GM23338 (cell line): ENCODE data around the gene FFAR3. TPM values are rescaled to one million over a fixed set of nuclear protein-coding genes. Genes with fewer than 3 reads are reported as not detected.

Source experiments
- ATAC-seq: fragments of 200-7000 bp; cut with Tn5 transposase; 3 replicates; pipeline ENCODE4 v1.9.1; 2020
- DNase-seq: peaks from one replicate; pipeline ENCODE4 v3.0.0-alpha.2; 2015; ENCODE audit warnings: low spot score
- H2AFZ ChIP-seq: fragments of 200-600 bp; sonication (generic); 2 replicates; pipeline ENCODE4 v1.8.0; 2016; ENCODE audit warnings: antibody characterized with exemption, mild to moderate bottlenecking, moderate library complexity
- H3F3A ChIP-seq: fragments of 200-600 bp; sonication (generic); replicated peaks from 2 replicates; pipeline ENCODE4 v1.8.0; 2017; ENCODE audit warnings: antibody characterized with exemption, mixed run types, low read depth
- H3K27ac ChIP-seq: fragments of 200-600 bp; sonication (generic); 2 replicates; pipeline ENCODE4 v1.6.1; 2016; ENCODE audit warnings: low read depth
- H3K27me3 ChIP-seq: fragments of 200-600 bp; sonication (generic); 2 replicates; pipeline ENCODE4 v1.8.0; 2016; ENCODE audit warnings: mild to moderate bottlenecking, mixed run types, moderate library complexity; ENCODE audit not compliant: insufficient read depth
- H3K36me3 ChIP-seq: fragments of 200-600 bp; sonication (generic); 2 replicates; pipeline ENCODE4 v1.8.0; 2016; ENCODE audit warnings: mild to moderate bottlenecking; ENCODE audit not compliant: insufficient read depth
- H3K4me1 ChIP-seq: fragments of 200-600 bp; sonication (generic); 2 replicates; pipeline ENCODE4 v1.8.0; 2016; ENCODE audit warnings: mild to moderate bottlenecking, moderate library complexity; ENCODE audit not compliant: insufficient read depth
- H3K4me2 ChIP-seq: fragments of 200-600 bp; sonication (generic); 2 replicates; pipeline ENCODE4 v1.7.1; 2017; ENCODE audit warnings: mixed run types
- H3K4me3 ChIP-seq: fragments of 200-600 bp; sonication (generic); 2 replicates; pipeline ENCODE4 v1.6.1; 2016; ENCODE audit warnings: mixed run types
- H3K79me2 ChIP-seq: fragments of 200-600 bp; sonication (generic); replicated peaks from 2 replicates; pipeline ENCODE4 v1.8.0; 2017; ENCODE audit warnings: mild to moderate bottlenecking; ENCODE audit not compliant: insufficient read depth
- H3K9me2 ChIP-seq: fragments of 200-600 bp; sonication (generic); 2 replicates; pipeline ENCODE4 v1.8.0; 2017; ENCODE audit not compliant: insufficient read depth
- H4K20me1 ChIP-seq: fragments of 200-600 bp; sonication (generic); replicated peaks from 2 replicates; pipeline ENCODE4 v1.8.0; 2017; ENCODE audit warnings: mild to moderate bottlenecking; ENCODE audit not compliant: insufficient read depth
- H3K27ac Mint-ChIP-seq: 2 replicates; pipeline ENCODE4 v1.8.0; 2020; ENCODE audit warnings: inconsistent platforms, mild to moderate bottlenecking, moderate library complexity, mixed read lengths
- H3K27me3 Mint-ChIP-seq: 3 replicates; pipeline ENCODE4 v1.8.0; 2022; ENCODE audit warnings: low read depth, mild to moderate bottlenecking, moderate library complexity, mixed read lengths, inconsistent platforms; ENCODE audit not compliant: insufficient read depth, poor library complexity
- H3K36me3 Mint-ChIP-seq: 3 replicates; pipeline ENCODE4 v1.8.0; 2021; ENCODE audit warnings: low read depth, mild to moderate bottlenecking, inconsistent platforms, moderate library complexity, mixed read lengths
- H3K4me1 Mint-ChIP-seq: 3 replicates; pipeline ENCODE4 v1.8.0; 2020; ENCODE audit warnings: mild to moderate bottlenecking, inconsistent platforms, mixed read lengths
- H3K4me3 Mint-ChIP-seq: 3 replicates; pipeline ENCODE4 v1.8.0; 2021; ENCODE audit warnings: moderate library complexity, mild to moderate bottlenecking, inconsistent platforms, mixed read lengths
- H3K9me3 Mint-ChIP-seq: 3 replicates; pipeline ENCODE4 v1.8.0; 2020; ENCODE audit warnings: moderate library complexity, mild to moderate bottlenecking, inconsistent platforms, mixed read lengths
- CREB1 ChIP-seq: fragments of 250-450 bp; sonication (Bioruptor Pico); IDR thresholded peaks from 2 replicates; pipeline ENCODE4 v1.5.0; 2020; ENCODE audit warnings: low read depth, mild to moderate bottlenecking, moderate library complexity
- ETS1 ChIP-seq: IDR thresholded peaks from 2 replicates; pipeline ENCODE4 v1.6.1; 2016; ENCODE audit warnings: antibody characterized with exemption
- EZH2 ChIP-seq: fragments of 200-600 bp; sonication (generic); IDR thresholded peaks from one replicate; pipeline ENCODE4 v1.8.0; 2017; ENCODE audit warnings: antibody characterized with exemption, mild to moderate bottlenecking, low read depth; ENCODE audit not compliant: unreplicated experiment
- EZH2phosphoT487 ChIP-seq: fragments of 200-600 bp; sonication (generic); IDR thresholded peaks from one replicate; pipeline ENCODE4 v1.8.1; 2018; ENCODE audit warnings: antibody characterized with exemption; ENCODE audit not compliant: unreplicated experiment
- JUNB ChIP-seq: IDR thresholded peaks from one replicate; pipeline ENCODE4 v1.6.1; 2016; ENCODE audit warnings: antibody characterized with exemption; ENCODE audit not compliant: unreplicated experiment
- NANOG ChIP-seq: IDR thresholded peaks from 2 replicates; pipeline ENCODE4 v1.6.1; 2016; ENCODE audit warnings: antibody characterized with exemption, borderline replicate concordance
- POLR2AphosphoS5 ChIP-seq: IDR thresholded peaks from 2 replicates; pipeline ENCODE4 v1.6.1; 2016; ENCODE audit warnings: antibody characterized with exemption, low read depth
- REST ChIP-seq: IDR thresholded peaks from one replicate; pipeline ENCODE4 v1.6.1; 2018; ENCODE audit warnings: antibody characterized with exemption; ENCODE audit not compliant: unreplicated experiment
- STAT1 ChIP-seq: IDR thresholded peaks from one replicate; pipeline ENCODE4 v1.6.1; 2016; ENCODE audit warnings: antibody characterized with exemption; ENCODE audit not compliant: unreplicated experiment
- ZNF114 ChIP-seq: fragments of 250-450 bp; sonication (Bioruptor Pico); IDR thresholded peaks from 2 replicates; pipeline ENCODE4 v1.5.0; 2020; ENCODE audit warnings: mild to moderate bottlenecking, moderate library complexity
- ZNF331 ChIP-seq: fragments of 250-450 bp; sonication (Bioruptor Pico); IDR thresholded peaks from 2 replicates; pipeline ENCODE4 v1.5.0; 2020; ENCODE audit warnings: low read depth, mild to moderate bottlenecking, moderate library complexity
- polyA plus RNA-seq: library from polyadenylated mRNA; unstranded; fragments of >200 nt; fragmentation: Nextera tagmentation; extraction: Ambion mirVana; gene quantifications from 2 replicates; pipeline ENCODE4 v1.2.1, GENCODE V29; 2016
- total RNA-seq: library from RNA; depleted of rRNA; stranded (reverse); fragments of >200 nt; shearing (Covaris generic); gene quantifications from 2 replicates; pipeline ENCODE4 v1.2.3, GENCODE V29; 2014
- TF ChIP-seq, protein P1 (sequence below), 2 experiments: fragments of 200-600 bp in 1 of 2; sonication (generic) in 1 of 2; conservative IDR thresholded peaks; 2 replicates each; pipeline versions ENCODE4 v1.5.1 to v1.6.1; 2016 to 2017; ENCODE audit warnings: antibody characterized with exemption in 2 of 2, low read depth in 2 of 2, mild to moderate bottlenecking in 2 of 2, moderate library complexity in 1 of 2
- TF ChIP-seq, protein P2 (sequence below): fragments of 250-450 bp; sonication (Bioruptor Pico); IDR thresholded peaks from 2 replicates; pipeline ENCODE4 v1.5.0; 2020; ENCODE audit warnings: mild to moderate bottlenecking, moderate library complexity

Gene FFAR3
- total and polyA plus RNA-seq, 2 experiments from 2014 or later = 0.35 TPM; not detected in 1

DNA sequence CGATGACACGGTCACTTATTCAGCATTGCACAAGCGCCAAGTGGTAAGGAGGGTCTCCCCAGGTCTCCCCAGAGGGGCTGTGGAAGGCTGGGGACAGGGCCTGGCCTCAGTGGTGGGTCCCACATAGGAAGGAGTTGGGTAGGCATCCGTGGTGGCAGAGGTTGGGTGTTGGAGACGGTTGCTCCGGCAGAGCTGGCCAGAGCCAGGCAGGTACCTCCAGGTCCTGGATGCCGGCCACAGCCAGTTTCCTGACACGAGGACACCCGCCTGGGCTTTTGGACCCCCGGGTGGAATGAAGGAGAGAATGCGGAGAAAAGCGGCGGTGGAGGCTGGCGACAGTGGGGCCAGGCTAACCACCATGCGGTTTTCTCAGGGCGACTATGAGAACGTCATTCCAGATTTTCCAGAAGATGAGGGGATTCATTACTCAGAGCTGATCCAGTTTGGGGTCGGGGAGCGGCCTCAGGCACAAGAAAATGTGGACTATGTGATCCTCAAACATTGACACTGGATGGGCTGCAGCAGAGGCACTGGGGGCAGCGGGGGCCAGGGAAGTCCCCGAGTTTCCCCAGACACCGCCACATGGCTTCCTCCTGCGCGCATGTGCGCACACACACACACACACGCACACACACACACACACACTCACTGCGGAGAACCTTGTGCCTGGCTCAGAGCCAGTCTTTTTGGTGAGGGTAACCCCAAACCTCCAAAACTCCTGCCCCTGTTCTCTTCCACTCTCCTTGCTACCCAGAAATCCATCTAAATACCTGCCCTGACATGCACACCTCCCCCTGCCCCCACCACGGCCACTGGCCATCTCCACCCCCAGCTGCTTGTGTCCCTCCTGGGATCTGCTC is 11.8 kb upstream of the FFAR3 start:
- H3K27me3 Mint-ChIP-seq = peaks cover 20% of the 10 kb centered on the region
- H4K20me1 ChIP-seq = no peaks in the 10 kb centered on the region
- H2AFZ ChIP-seq = no peak overlapping the region; the same call in 1 of the 2 replicates
- no peaks in the 10 kb centered on the region for H3K9me2 ChIP-seq
- no peaks in the 10 kb centered on the region for H3K36me3 ChIP-seq
- H3K79me2 ChIP-seq = no peaks in the 10 kb centered on the region
- H3K4me2 ChIP-seq = no peak overlapping the region
- TF ChIP-seq, protein P1, sequence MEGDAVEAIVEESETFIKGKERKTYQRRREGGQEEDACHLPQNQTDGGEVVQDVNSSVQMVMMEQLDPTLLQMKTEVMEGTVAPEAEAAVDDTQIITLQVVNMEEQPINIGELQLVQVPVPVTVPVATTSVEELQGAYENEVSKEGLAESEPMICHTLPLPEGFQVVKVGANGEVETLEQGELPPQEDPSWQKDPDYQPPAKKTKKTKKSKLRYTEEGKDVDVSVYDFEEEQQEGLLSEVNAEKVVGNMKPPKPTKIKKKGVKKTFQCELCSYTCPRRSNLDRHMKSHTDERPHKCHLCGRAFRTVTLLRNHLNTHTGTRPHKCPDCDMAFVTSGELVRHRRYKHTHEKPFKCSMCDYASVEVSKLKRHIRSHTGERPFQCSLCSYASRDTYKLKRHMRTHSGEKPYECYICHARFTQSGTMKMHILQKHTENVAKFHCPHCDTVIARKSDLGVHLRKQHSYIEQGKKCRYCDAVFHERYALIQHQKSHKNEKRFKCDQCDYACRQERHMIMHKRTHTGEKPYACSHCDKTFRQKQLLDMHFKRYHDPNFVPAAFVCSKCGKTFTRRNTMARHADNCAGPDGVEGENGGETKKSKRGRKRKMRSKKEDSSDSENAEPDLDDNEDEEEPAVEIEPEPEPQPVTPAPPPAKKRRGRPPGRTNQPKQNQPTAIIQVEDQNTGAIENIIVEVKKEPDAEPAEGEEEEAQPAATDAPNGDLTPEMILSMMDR (conservative IDR thresholded peaks at IDR 0.05; ENCODE audit: low read depth in 2 of 2) = no peak
- no peak for TF ChIP-seq EZH2phosphoT487
- TF ChIP-seq ZNF114 (CRISPR knock-in tag) = no peak
- TF ChIP-seq POLR2AphosphoS5 = no peak
- TF ChIP-seq REST = no peak
- TF ChIP-seq ZNF331 = no peak
- TF ChIP-seq EZH2 = no peak
- no peak for TF ChIP-seq ETS1
- TF ChIP-seq STAT1 = no peak
- TF ChIP-seq CREB1 (CRISPR knock-in tag) = no peak
- TF ChIP-seq JUNB = no peak
- no peak for TF ChIP-seq NANOG
- TF ChIP-seq, protein P2, sequence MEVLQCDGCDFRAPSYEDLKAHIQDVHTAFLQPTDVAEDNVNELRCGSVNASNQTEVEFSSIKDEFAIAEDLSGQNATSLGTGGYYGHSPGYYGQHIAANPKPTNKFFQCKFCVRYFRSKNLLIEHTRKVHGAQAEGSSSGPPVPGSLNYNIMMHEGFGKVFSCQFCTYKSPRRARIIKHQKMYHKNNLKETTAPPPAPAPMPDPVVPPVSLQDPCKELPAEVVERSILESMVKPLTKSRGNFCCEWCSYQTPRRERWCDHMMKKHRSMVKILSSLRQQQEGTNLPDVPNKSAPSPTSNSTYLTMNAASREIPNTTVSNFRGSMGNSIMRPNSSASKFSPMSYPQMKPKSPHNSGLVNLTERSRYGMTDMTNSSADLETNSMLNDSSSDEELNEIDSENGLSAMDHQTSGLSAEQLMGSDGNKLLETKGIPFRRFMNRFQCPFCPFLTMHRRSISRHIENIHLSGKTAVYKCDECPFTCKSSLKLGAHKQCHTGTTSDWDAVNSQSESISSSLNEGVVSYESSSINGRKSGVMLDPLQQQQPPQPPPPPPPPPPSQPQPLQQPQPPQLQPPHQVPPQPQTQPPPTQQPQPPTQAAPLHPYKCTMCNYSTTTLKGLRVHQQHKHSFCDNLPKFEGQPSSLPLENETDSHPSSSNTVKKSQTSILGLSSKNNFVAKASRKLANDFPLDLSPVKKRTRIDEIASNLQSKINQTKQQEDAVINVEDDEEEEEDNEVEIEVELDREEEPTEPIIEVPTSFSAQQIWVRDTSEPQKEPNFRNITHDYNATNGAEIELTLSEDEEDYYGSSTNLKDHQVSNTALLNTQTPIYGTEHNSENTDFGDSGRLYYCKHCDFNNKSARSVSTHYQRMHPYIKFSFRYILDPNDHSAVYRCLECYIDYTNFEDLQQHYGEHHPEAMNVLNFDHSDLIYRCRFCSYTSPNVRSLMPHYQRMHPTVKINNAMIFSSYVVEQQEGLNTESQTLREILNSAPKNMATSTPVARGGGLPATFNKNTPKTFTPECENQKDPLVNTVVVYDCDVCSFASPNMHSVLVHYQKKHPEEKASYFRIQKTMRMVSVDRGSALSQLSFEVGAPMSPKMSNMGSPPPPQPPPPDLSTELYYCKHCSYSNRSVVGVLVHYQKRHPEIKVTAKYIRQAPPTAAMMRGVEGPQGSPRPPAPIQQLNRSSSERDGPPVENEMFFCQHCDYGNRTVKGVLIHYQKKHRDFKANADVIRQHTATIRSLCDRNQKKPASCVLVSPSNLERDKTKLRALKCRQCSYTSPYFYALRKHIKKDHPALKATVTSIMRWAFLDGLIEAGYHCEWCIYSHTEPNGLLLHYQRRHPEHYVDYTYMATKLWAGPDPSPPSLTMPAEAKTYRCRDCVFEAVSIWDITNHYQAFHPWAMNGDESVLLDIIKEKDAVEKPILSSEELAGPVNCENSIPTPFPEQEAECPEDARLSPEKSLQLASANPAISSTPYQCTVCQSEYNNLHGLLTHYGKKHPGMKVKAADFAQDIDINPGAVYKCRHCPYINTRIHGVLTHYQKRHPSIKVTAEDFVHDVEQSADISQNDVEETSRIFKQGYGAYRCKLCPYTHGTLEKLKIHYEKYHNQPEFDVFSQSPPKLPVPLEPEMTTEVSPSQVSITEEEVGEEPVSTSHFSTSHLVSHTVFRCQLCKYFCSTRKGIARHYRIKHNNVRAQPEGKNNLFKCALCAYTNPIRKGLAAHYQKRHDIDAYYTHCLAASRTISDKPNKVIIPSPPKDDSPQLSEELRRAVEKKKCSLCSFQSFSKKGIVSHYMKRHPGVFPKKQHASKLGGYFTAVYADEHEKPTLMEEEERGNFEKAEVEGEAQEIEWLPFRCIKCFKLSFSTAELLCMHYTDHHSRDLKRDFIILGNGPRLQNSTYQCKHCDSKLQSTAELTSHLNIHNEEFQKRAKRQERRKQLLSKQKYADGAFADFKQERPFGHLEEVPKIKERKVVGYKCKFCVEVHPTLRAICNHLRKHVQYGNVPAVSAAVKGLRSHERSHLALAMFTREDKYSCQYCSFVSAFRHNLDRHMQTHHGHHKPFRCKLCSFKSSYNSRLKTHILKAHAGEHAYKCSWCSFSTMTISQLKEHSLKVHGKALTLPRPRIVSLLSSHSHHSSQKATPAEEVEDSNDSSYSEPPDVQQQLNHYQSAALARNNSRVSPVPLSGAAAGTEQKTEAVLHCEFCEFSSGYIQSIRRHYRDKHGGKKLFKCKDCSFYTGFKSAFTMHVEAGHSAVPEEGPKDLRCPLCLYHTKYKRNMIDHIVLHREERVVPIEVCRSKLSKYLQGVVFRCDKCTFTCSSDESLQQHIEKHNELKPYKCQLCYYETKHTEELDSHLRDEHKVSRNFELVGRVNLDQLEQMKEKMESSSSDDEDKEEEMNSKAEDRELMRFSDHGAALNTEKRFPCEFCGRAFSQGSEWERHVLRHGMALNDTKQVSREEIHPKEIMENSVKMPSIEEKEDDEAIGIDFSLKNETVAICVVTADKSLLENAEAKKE (CRISPR knock-in tag) = no peak
- H3K4me1 Mint-ChIP-seq = peaks cover 11% of the 10 kb centered on the region; the same call in 2 of the 3 replicates
- H3K9me3 Mint-ChIP-seq = no peaks in the 10 kb centered on the region
- no peaks in the 10 kb centered on the region for H3K4me1 ChIP-seq
- H3K27ac ChIP-seq = no peak overlapping the region
- no peak for DNase-seq
- no peaks in the 10 kb centered on the region for H3K36me3 Mint-ChIP-seq
- no peaks in the 10 kb centered on the region for H3K27me3 ChIP-seq
- no peaks in the 10 kb centered on the region for H3F3A ChIP-seq
- H3K4me3 Mint-ChIP-seq = no peak overlapping the region
- no peak overlapping the region for H3K4me3 ChIP-seq
- no peak overlapping the region for H3K27ac Mint-ChIP-seq
- no peak for ATAC-seq
